Measurements from ENCODE around the gene RGSL1. TPM values are rescaled to one million over a fixed set of nuclear protein-coding genes. Genes with fewer than 3 reads are reported as not detected.
"Not testable (repeated sequence)": the region's sequence is repeated elsewhere in the genome, so short reads cannot be mapped to it uniquely, and the experiment has no call there.

RGSL1 gene
- total RNA-seq, 1 experiment from 2014 or later = 0.22 TPM

DNA sequence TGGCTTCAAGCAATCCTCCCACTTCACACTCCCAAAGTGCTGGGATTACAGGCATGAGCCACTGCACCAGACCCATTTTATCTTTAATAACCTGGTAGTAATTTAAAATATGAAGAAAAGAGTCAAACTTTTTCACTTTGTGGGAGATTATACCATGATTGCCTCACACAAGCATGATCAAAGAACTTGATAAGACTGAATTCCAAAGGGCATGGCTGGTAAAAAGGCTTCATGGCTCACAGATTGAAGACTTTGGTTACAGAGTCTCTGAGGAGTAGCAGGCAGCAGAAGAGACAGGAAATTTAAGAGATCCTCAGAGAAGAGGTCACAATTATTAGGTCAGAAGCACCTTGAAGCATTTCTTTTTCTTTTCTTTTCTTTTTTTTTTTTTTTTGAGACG lies 16.4 kb upstream of the RGSL1 start:
- Histone ChIP-seq H4K20me1 (ENCODE audit: insufficient read depth, low read depth, low read length) (no peaks in the 10 kb centered on the region), H3K27ac (ENCODE audit: low read length) (no peak overlapping the region), H3K4me1 (ENCODE audit: low read length) (no peaks in the 10 kb centered on the region), H2AFZ (ENCODE audit: low read length) (no peak overlapping the region), H3K4me3 (ENCODE audit: low read length) (no peak overlapping the region), H3K4me2 (ENCODE audit: low read depth, low read length, poor library complexity, severe bottlenecking) (no peak overlapping the region), H3K9me2 (replicated peaks; ENCODE audit: insufficient read depth, low read length) (no peaks in the 10 kb centered on the region), H3K27me3 (ENCODE audit: low read length) (no peaks in the 10 kb centered on the region), H3K36me3 (ENCODE audit: insufficient read depth, low read length) (no peaks in the 10 kb centered on the region), H3K9ac (ENCODE audit: low read length) (no peak overlapping the region), H3K79me2 (ENCODE audit: low read length) (no peaks in the 10 kb centered on the region), H3K9me3 (ENCODE audit: low read length) (no peaks in the 10 kb centered on the region)
- no peak for DNase-seq

DNA sequence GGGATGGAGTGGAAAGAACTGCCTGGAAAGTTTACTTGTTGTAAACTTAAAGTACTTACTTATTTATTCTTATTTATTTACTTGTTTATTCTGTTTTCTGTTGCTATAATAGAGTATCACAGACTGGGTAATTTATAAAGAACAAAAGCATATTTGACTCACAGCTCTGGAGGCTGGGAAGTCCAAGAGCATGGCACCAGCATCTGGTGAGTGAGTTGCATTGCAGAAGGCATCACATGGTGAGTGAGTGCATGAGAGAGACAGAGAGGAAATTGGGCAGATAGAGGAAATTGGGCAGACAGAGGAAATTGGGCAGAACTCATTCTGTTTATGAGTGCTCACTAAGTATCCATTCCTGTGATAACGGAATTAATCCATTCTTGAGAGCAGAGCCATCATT lies 11.6 kb upstream of the RGSL1 start:
- no peak overlapping the region for H3K4me3 ChIP-seq (ENCODE audit: low read length)
- H3K9me3 ChIP-seq (ENCODE audit: low read length) = no peaks in the 10 kb centered on the region
- no peak for DNase-seq
- H3K27ac ChIP-seq (ENCODE audit: low read length) = no peak overlapping the region
- H3K9me2 ChIP-seq (replicated peaks; ENCODE audit: insufficient read depth, low read length) = no peaks in the 10 kb centered on the region
- no peak overlapping the region for H3K4me2 ChIP-seq (ENCODE audit: low read depth, low read length, poor library complexity, severe bottlenecking)
- no peaks in the 10 kb centered on the region for H3K27me3 ChIP-seq (ENCODE audit: low read length)
- H3K4me1 ChIP-seq (ENCODE audit: low read length) = no peaks in the 10 kb centered on the region
- H3K79me2 ChIP-seq (ENCODE audit: low read length) = no peaks in the 10 kb centered on the region
- no peaks in the 10 kb centered on the region for H3K36me3 ChIP-seq (ENCODE audit: insufficient read depth, low read length)
- no peak overlapping the region for H3K9ac ChIP-seq (ENCODE audit: low read length)
- H4K20me1 ChIP-seq (ENCODE audit: insufficient read depth, low read depth, low read length) = no peaks in the 10 kb centered on the region
- H2AFZ ChIP-seq (ENCODE audit: low read length) = no peak overlapping the region

DNA sequence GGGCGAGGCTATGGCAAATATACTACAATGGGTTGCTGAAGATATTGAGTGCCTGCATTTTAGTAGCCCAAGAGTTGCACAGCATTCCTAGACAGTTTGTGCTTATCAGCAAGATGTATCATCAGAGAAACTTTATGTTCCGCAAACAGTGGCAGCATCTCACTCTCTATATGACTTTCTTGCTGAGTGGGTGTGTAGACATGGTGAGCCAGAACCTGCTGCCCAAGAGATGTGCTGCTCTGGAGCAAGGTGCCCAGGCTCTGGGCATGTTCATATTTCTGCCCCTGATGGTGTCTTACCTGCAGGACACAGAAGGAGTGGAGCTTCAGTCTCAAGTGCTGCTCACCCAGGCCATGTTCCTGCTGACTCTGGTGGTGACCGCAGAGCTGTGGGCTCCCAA lies 8.2 kb upstream of the RGSL1 start:
- no peaks in the 10 kb centered on the region for H3K9me2 ChIP-seq (replicated peaks; ENCODE audit: insufficient read depth, low read length)
- H3K4me3 ChIP-seq (ENCODE audit: low read length) = no peak overlapping the region
- no peaks in the 10 kb centered on the region for H3K27me3 ChIP-seq (ENCODE audit: low read length)
- H3K4me1 ChIP-seq (ENCODE audit: low read length) = peaks cover 6% of the 10 kb centered on the region
- H3K9me3 ChIP-seq (ENCODE audit: low read length) = no peaks in the 10 kb centered on the region
- H3K4me2 ChIP-seq (ENCODE audit: low read depth, low read length, poor library complexity, severe bottlenecking) = no peak overlapping the region
- H4K20me1 ChIP-seq (ENCODE audit: insufficient read depth, low read depth, low read length) = no peaks in the 10 kb centered on the region
- no peaks in the 10 kb centered on the region for H3K36me3 ChIP-seq (ENCODE audit: insufficient read depth, low read length)
- no peak overlapping the region for H3K9ac ChIP-seq (ENCODE audit: low read length)
- no peak overlapping the region for H2AFZ ChIP-seq (ENCODE audit: low read length)
- no peaks in the 10 kb centered on the region for H3K79me2 ChIP-seq (ENCODE audit: low read length)
- DNase-seq = no peak
- no peak overlapping the region for H3K27ac ChIP-seq (ENCODE audit: low read length)

DNA sequence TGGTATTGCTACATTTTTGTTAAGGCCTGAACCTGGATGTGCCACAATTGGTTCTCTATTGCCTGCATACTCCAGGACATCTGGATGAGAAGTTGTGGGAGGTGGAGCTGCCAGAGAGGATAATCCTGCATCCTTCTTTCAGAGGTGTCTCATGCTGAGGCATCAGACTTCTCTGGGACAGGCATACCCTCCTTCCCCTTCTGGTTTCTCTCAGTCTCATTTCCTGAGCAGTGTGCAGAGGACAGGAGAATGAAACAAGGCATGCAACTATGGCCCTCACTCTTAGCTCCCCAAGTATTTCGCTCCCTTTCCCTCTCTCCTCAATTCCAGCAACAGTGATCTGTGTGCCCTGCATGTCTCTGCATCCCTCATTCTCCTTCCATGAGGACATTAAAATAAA lies 7.6 kb upstream of the RGSL1 start:
- Histone ChIP-seq H3K79me2 (ENCODE audit: low read length) (no peaks in the 10 kb centered on the region), H3K9ac (ENCODE audit: low read length) (no peak overlapping the region), H3K27ac (ENCODE audit: low read length) (no peak overlapping the region), H3K36me3 (ENCODE audit: insufficient read depth, low read length) (no peaks in the 10 kb centered on the region), H2AFZ (ENCODE audit: low read length) (no peak overlapping the region), H3K9me3 (ENCODE audit: low read length) (no peaks in the 10 kb centered on the region), H3K9me2 (replicated peaks; ENCODE audit: insufficient read depth, low read length) (no peaks in the 10 kb centered on the region), H3K4me2 (ENCODE audit: low read depth, low read length, poor library complexity, severe bottlenecking) (no peak overlapping the region), H3K4me3 (ENCODE audit: low read length) (no peak overlapping the region), H4K20me1 (ENCODE audit: insufficient read depth, low read depth, low read length) (no peaks in the 10 kb centered on the region), H3K27me3 (ENCODE audit: low read length) (no peaks in the 10 kb centered on the region), H3K4me1 (ENCODE audit: low read length) (peaks cover 6% of the 10 kb centered on the region)
- no peak for DNase-seq

DNA sequence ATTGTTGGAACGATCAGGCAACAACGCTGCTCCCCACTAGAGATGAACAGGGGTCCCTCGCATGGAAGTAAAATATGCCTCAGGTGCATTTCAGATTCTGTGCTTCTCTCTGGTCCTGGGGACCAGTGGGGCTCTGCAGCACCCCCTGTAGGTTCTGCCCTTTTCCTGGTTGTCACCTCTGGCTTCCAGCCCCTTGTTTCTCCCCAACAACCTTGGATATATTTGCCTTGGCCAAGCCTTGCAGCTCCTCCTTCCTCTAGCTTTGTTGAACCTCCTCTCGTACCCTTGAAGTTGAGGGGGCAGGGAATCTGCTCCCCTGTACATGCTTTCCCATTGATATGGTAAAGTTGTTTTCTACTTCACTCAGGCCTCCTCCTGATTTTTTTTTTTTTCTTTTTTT lies 5.4 kb upstream of the RGSL1 start:
- peaks cover 22% of the 10 kb centered on the region for H3K4me1 ChIP-seq (ENCODE audit: low read length)
- no peaks in the 10 kb centered on the region for H3K36me3 ChIP-seq (ENCODE audit: insufficient read depth, low read length)
- H3K9ac ChIP-seq (ENCODE audit: low read length) = no peak overlapping the region
- no peak overlapping the region for H3K4me2 ChIP-seq (ENCODE audit: low read depth, low read length, poor library complexity, severe bottlenecking)
- no peaks in the 10 kb centered on the region for H3K27me3 ChIP-seq (ENCODE audit: low read length)
- H3K27ac ChIP-seq (ENCODE audit: low read length) = no peak overlapping the region
- no peaks in the 10 kb centered on the region for H3K79me2 ChIP-seq (ENCODE audit: low read length)
- no peaks in the 10 kb centered on the region for H3K9me3 ChIP-seq (ENCODE audit: low read length)
- no peak overlapping the region for H2AFZ ChIP-seq (ENCODE audit: low read length)
- DNase-seq = peak; percentile 65
- H4K20me1 ChIP-seq (ENCODE audit: insufficient read depth, low read depth, low read length) = no peaks in the 10 kb centered on the region
- no peak overlapping the region for H3K4me3 ChIP-seq (ENCODE audit: low read length)
- H3K9me2 ChIP-seq (replicated peaks; ENCODE audit: insufficient read depth, low read length) = no peaks in the 10 kb centered on the region

DNA sequence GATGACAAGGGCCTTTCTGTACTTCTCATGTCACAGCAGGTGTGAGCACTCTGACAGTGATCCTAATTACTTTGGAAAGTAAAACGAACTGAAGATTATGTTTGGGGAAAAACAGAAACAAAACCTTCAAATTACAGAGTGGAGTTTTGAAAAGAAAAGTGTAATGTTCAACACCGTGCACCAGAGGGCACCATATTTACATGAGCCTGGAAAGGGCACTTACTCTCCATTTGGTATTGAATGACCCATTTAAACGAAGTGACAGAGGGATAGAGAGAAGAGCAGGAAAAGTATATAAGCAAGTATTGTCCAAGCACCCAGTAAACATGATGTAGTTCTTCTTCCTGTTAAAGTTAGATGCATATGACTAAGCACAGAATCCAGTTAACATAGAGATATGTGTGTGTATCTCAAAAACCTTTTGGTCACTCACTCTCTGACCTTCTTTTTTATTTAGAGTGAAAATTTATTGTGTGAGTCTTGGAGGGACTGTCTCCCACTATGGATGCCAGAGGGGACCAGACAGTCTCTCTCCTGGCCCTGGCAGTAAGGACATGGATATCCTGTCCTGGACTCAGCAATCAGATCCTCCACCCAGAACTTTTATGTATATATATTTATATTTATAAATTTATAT lies 3.8 kb upstream of the RGSL1 start:
- H3K4me1 ChIP-seq (ENCODE audit: low read length) = peaks cover 23% of the 10 kb centered on the region
- peak; percentile 86 for DNase-seq
- H3K9me3 ChIP-seq (ENCODE audit: low read length) = no peaks in the 10 kb centered on the region
- no peak overlapping the region for H3K27ac ChIP-seq (ENCODE audit: low read length)
- no peaks in the 10 kb centered on the region for H3K36me3 ChIP-seq (ENCODE audit: insufficient read depth, low read length)
- H3K4me3 ChIP-seq (ENCODE audit: low read length) = no peak overlapping the region
- H4K20me1 ChIP-seq (ENCODE audit: insufficient read depth, low read depth, low read length) = no peaks in the 10 kb centered on the region
- no peak overlapping the region for H3K9ac ChIP-seq (ENCODE audit: low read length)
- no peaks in the 10 kb centered on the region for H3K9me2 ChIP-seq (replicated peaks; ENCODE audit: insufficient read depth, low read length)
- no peaks in the 10 kb centered on the region for H3K27me3 ChIP-seq (ENCODE audit: low read length)
- no peaks in the 10 kb centered on the region for H3K79me2 ChIP-seq (ENCODE audit: low read length)
- H3K4me2 ChIP-seq (ENCODE audit: low read depth, low read length, poor library complexity, severe bottlenecking) = no peak overlapping the region
- H2AFZ ChIP-seq (ENCODE audit: low read length) = peak overlapping the region; percentile 67

DNA sequence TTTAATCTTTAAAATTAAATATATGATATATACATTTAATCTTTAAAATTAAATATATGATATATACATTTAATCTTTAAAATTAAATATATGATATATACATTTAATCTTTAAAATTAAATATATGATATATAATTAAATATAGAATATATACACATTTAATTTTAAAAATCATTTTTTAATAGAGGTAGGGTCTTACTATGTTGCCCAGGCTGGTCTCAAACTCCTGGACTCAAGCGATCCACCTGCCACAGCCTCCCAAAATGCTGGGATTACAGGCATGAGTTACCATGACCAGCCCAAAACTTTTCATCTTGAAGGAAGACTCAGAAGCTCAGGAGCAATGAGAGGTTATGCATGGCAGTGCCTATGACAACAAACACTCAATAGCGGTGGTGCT lies 2.8 kb upstream of the RGSL1 start:
- H3K9me2 ChIP-seq (replicated peaks; ENCODE audit: insufficient read depth, low read length); H3K4me2 ChIP-seq (ENCODE audit: low read depth, low read length, poor library complexity, severe bottlenecking); H2AFZ ChIP-seq (ENCODE audit: low read length); H3K4me3 ChIP-seq (ENCODE audit: low read length); H3K27me3 ChIP-seq (ENCODE audit: low read length); H3K36me3 ChIP-seq (ENCODE audit: insufficient read depth, low read length); DNase-seq; H3K79me2 ChIP-seq (ENCODE audit: low read length); H4K20me1 ChIP-seq (ENCODE audit: insufficient read depth, low read depth, low read length); H3K27ac ChIP-seq (ENCODE audit: low read length); H3K9ac ChIP-seq (ENCODE audit: low read length); H3K9me3 ChIP-seq (ENCODE audit: low read length): not testable (repeated sequence)
- H3K4me1 ChIP-seq (ENCODE audit: low read length) = peaks cover 23% of the 10 kb centered on the region

DNA sequence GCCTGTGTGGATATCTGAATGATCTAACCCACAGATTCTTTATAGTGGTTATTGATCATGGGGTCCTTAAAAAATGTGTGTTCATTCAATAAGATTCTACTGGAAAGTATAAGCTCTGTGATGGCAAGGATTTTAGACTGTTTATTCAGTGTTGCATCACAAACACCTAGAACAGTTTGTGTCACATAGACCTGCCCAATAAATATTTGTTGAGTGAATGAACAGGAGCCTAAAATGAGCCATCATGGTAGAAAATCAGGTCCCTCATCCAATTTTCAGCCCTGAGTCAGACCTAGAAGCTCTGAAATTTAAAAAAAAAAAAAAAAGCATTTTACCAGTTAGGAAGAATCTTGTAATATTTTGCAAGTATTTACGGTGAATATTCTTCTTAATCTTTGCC lies 2.3 kb upstream of the RGSL1 start:
- Histone ChIP-seq H3K27ac (ENCODE audit: low read length) (no peak overlapping the region), H3K9ac (ENCODE audit: low read length) (no peak overlapping the region), H3K4me3 (ENCODE audit: low read length) (no peak overlapping the region), H3K4me2 (ENCODE audit: low read depth, low read length, poor library complexity, severe bottlenecking) (no peak overlapping the region), H3K27me3 (ENCODE audit: low read length) (no peaks in the 10 kb centered on the region), H3K9me3 (ENCODE audit: low read length) (no peaks in the 10 kb centered on the region), H3K79me2 (ENCODE audit: low read length) (no peaks in the 10 kb centered on the region), H4K20me1 (ENCODE audit: insufficient read depth, low read depth, low read length) (no peaks in the 10 kb centered on the region), H3K36me3 (ENCODE audit: insufficient read depth, low read length) (no peaks in the 10 kb centered on the region), H3K4me1 (ENCODE audit: low read length) (peaks cover 25% of the 10 kb centered on the region), H3K9me2 (replicated peaks; ENCODE audit: insufficient read depth, low read length) (no peaks in the 10 kb centered on the region), H2AFZ (ENCODE audit: low read length) (no peak overlapping the region)
- DNase-seq = no peak

DNA sequence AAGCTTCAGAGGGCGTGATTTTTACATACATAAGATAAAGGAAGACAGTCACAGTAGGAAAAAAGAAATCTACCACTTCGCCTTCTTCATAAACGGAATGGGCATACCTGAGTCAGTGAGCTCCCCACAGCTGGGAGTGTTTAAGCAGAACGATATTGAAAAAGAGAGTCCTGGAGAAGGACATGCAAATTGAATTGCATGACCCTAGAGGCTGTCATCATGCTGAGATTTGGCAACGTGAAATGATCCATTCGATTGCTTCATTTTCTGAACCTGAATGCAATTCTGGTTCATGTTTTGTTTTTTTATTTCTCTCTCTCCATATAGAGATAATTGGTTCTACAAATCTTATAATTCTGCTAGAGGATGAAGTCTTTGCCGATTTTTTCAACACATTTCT lies 3.7 kb downstream of the RGSL1 start:
- Histone ChIP-seq H3K79me2 (ENCODE audit: low read length) (no peaks in the 10 kb centered on the region), H3K9ac (ENCODE audit: low read length) (peak overlapping the region; percentile 37), H4K20me1 (ENCODE audit: insufficient read depth, low read depth, low read length) (no peaks in the 10 kb centered on the region), H3K36me3 (ENCODE audit: insufficient read depth, low read length) (no peaks in the 10 kb centered on the region), H3K4me2 (ENCODE audit: low read depth, low read length, poor library complexity, severe bottlenecking) (peak overlapping the region; percentile 69), H3K9me2 (replicated peaks; ENCODE audit: insufficient read depth, low read length) (no peaks in the 10 kb centered on the region), H3K9me3 (ENCODE audit: low read length) (no peaks in the 10 kb centered on the region), H3K27me3 (ENCODE audit: low read length) (no peaks in the 10 kb centered on the region), H3K4me3 (ENCODE audit: low read length) (peak overlapping the region; percentile 40), H3K27ac (ENCODE audit: low read length) (peak overlapping the region; percentile 80), H3K4me1 (ENCODE audit: low read length) (peaks cover 35% of the 10 kb centered on the region), H2AFZ (ENCODE audit: low read length) (peak overlapping the region; percentile 18)
- DNase-seq = peak; percentile 78

Data from Karpas-422 (cell line).